ENCODE results near the gene WFDC5. TPM values are rescaled to one million over a fixed set of nuclear protein-coding genes. Genes with fewer than 3 reads are reported as not detected.

Gene WFDC5
- total and polyA plus RNA-seq, 4 donors = not detected

- no peak for DNase-seq (ENCODE audit: low spot score)
- Histone ChIP-seq H3K4me3 (ENCODE audit: low read depth in 1 of 3, low read length in 3 of 3) (no peak overlapping the region), H3K27me3 (ENCODE audit: control insufficient read depth in 4 of 4, insufficient read depth in 4 of 4, low read length in 3 of 4) (peaks cover 0 to 3% (median 0%) of the 10 kb centered on the region in 4 donors), H3K9ac (ENCODE audit: low read depth in 1 of 2, low read length in 2 of 2) (no peak overlapping the region), H3K36me3 (ENCODE audit: control insufficient read depth in 4 of 4, insufficient read depth in 3 of 4, low read depth in 1 of 4, low read length in 3 of 4) (no peaks in the 10 kb centered on the region), H3K27ac (ENCODE audit: low read depth in 1 of 2, low read length in 2 of 2) (no peak overlapping the region), H3K4me1 (ENCODE audit: control insufficient read depth in 4 of 4, insufficient read depth in 4 of 4, low read length in 3 of 4) (no peaks in the 10 kb centered on the region), H3K9me3 (ENCODE audit: control insufficient read depth in 4 of 4, low read length in 3 of 4) (peaks cover 0 to 7% (median 1%) of the 10 kb centered on the region in 4 donors)
- 54% methylated on average over 3 of the region's 3 CpGs for WGBS
- no peak for TF ChIP-seq TAF1 (conservative IDR thresholded peaks at IDR 0.05)
- TF ChIP-seq, protein P1, sequence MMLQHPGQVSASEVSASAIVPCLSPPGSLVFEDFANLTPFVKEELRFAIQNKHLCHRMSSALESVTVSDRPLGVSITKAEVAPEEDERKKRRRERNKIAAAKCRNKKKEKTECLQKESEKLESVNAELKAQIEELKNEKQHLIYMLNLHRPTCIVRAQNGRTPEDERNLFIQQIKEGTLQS (IDR thresholded peaks at IDR 0.05) = no peak
- no peak for TF ChIP-seq GABPA (IDR thresholded peaks at IDR 0.05 in 1 of 2, conservative IDR thresholded peaks at IDR 0.05 in 1 of 2)
Measured at GRCh38 chr20:45154183-45154582, 39.2 kb upstream of the WFDC5 start.

DNA sequence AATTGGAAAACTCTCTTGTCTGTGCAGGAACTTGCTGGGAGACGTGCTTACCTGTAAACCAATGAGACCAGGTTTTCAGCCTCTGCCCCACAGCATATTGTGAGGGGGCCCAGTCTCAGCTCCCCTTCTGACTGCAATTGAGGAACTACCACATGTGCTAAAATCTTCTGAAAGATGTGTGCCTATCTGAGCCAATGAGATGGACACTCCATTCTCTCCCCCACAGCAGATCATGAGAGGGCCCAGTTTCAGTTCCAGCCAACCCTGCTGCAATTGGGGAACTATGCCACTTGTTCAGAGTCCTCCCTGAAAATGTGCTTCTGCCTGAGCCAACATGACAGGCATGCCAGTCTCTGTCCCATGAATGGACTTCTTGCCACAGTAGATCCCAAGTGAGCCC lies 38.8 kb upstream of the WFDC5 start:
- H3K4me3 ChIP-seq (ENCODE audit: low read depth in 1 of 3, low read length in 3 of 3) = no peak overlapping the region
- H3K27ac ChIP-seq (ENCODE audit: low read depth in 1 of 2, low read length in 2 of 2) = no peak overlapping the region
- peaks cover 0 to 4% (median 1%) of the 10 kb centered on the region in 4 donors for H3K9me3 ChIP-seq (ENCODE audit: control insufficient read depth in 4 of 4, low read length in 3 of 4)
- H3K36me3 ChIP-seq (ENCODE audit: control insufficient read depth in 4 of 4, insufficient read depth in 3 of 4, low read depth in 1 of 4, low read length in 3 of 4) = no peaks in the 10 kb centered on the region
- H3K9ac ChIP-seq (ENCODE audit: low read depth in 1 of 2, low read length in 2 of 2) = no peak overlapping the region
- H3K27me3 ChIP-seq (ENCODE audit: control insufficient read depth in 4 of 4, insufficient read depth in 4 of 4, low read length in 3 of 4) = peaks cover 0 to 3% (median 0%) of the 10 kb centered on the region in 4 donors
- TF ChIP-seq, protein P2, sequence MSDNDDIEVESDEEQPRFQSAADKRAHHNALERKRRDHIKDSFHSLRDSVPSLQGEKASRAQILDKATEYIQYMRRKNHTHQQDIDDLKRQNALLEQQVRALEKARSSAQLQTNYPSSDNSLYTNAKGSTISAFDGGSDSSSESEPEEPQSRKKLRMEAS (IDR thresholded peaks at IDR 0.05) = no peak
- TF ChIP-seq FOXA1 (IDR thresholded peaks at IDR 0.05) = no peak
- TF ChIP-seq EGR1 (IDR thresholded peaks at IDR 0.05; ENCODE audit: low read depth in 2 of 2) = no peak
- TF ChIP-seq RXRA (IDR thresholded peaks at IDR 0.05) = no peak
- no peak for TF ChIP-seq RAD21 (IDR thresholded peaks at IDR 0.05)
- TF ChIP-seq, protein P1 (IDR thresholded peaks at IDR 0.05) = no peak
- no peak for TF ChIP-seq SP1 (IDR thresholded peaks at IDR 0.05)
- no peak for TF ChIP-seq YY1 (IDR thresholded peaks at IDR 0.05)
- TF ChIP-seq, protein P3, sequence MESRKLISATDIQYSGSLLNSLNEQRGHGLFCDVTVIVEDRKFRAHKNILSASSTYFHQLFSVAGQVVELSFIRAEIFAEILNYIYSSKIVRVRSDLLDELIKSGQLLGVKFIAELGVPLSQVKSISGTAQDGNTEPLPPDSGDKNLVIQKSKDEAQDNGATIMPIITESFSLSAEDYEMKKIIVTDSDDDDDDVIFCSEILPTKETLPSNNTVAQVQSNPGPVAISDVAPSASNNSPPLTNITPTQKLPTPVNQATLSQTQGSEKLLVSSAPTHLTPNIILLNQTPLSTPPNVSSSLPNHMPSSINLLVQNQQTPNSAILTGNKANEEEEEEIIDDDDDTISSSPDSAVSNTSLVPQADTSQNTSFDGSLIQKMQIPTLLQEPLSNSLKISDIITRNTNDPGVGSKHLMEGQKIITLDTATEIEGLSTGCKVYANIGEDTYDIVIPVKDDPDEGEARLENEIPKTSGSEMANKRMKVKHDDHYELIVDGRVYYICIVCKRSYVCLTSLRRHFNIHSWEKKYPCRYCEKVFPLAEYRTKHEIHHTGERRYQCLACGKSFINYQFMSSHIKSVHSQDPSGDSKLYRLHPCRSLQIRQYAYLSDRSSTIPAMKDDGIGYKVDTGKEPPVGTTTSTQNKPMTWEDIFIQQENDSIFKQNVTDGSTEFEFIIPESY (IDR thresholded peaks at IDR 0.05) = no peak
- TF ChIP-seq HNF4A (conservative IDR thresholded peaks at IDR 0.05) = no peak
- TF ChIP-seq TAF1 (conservative IDR thresholded peaks at IDR 0.05) = no peak
- TF ChIP-seq FOXA2 (IDR thresholded peaks at IDR 0.05) = no peak
- no peaks in the 10 kb centered on the region for H3K4me1 ChIP-seq (ENCODE audit: control insufficient read depth in 4 of 4, insufficient read depth in 4 of 4, low read length in 3 of 4)
- no peak for DNase-seq (ENCODE audit: low spot score)
- 85% methylated on average over 1 of the region's 1 CpG for WGBS

DNA sequence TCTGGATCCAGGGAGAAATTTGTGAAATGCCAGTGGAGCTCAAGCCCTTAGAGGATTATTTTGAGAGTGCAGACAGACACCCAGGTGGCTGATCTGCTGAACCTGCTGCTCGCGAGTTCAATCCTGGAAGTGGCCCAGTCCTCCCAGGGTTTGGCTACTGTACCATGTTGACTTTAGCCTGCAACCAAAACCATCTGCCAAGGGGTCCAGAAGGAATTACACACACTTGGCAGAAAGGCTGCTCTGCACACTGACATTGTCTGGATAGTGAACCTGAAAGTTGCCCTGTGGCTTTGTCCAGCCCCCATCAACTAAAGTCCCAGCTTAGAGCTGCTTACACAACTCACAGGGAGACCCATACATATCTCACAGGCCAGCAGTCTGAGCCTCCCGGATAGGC lies 38.2 kb upstream of the WFDC5 start:
- Histone ChIP-seq H3K27ac (ENCODE audit: low read depth in 1 of 2, low read length in 2 of 2) (no peak overlapping the region), H3K4me1 (ENCODE audit: control insufficient read depth in 4 of 4, insufficient read depth in 4 of 4, low read length in 3 of 4) (no peaks in the 10 kb centered on the region), H3K9me3 (ENCODE audit: control insufficient read depth in 4 of 4, low read length in 3 of 4) (peaks cover 0 to 3% (median under 1%) of the 10 kb centered on the region in 4 donors), H3K4me3 (ENCODE audit: low read depth in 1 of 3, low read length in 3 of 3) (no peak overlapping the region), H3K36me3 (ENCODE audit: control insufficient read depth in 4 of 4, insufficient read depth in 3 of 4, low read depth in 1 of 4, low read length in 3 of 4) (no peaks in the 10 kb centered on the region), H3K9ac (ENCODE audit: low read depth in 1 of 2, low read length in 2 of 2) (no peak overlapping the region), H3K27me3 (ENCODE audit: control insufficient read depth in 4 of 4, insufficient read depth in 4 of 4, low read length in 3 of 4) (peaks cover 0 to 3% (median 0%) of the 10 kb centered on the region in 4 donors)
- TF ChIP-seq, protein P4, sequence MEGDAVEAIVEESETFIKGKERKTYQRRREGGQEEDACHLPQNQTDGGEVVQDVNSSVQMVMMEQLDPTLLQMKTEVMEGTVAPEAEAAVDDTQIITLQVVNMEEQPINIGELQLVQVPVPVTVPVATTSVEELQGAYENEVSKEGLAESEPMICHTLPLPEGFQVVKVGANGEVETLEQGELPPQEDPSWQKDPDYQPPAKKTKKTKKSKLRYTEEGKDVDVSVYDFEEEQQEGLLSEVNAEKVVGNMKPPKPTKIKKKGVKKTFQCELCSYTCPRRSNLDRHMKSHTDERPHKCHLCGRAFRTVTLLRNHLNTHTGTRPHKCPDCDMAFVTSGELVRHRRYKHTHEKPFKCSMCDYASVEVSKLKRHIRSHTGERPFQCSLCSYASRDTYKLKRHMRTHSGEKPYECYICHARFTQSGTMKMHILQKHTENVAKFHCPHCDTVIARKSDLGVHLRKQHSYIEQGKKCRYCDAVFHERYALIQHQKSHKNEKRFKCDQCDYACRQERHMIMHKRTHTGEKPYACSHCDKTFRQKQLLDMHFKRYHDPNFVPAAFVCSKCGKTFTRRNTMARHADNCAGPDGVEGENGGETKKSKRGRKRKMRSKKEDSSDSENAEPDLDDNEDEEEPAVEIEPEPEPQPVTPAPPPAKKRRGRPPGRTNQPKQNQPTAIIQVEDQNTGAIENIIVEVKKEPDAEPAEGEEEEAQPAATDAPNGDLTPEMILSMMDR (IDR thresholded peaks at IDR 0.05; ENCODE audit: low read depth, low read length, missing input control) = no peak
- no peak for TF ChIP-seq HNF4G (IDR thresholded peaks at IDR 0.05)
- no peak for TF ChIP-seq RAD21 (IDR thresholded peaks at IDR 0.05)
- TF ChIP-seq REST (IDR thresholded peaks at IDR 0.05) = no peak
- no peak for TF ChIP-seq NR2F2 (IDR thresholded peaks at IDR 0.05)
- TF ChIP-seq FOXA1 (IDR thresholded peaks at IDR 0.05) = no peak
- no peak for TF ChIP-seq FOXA2 (IDR thresholded peaks at IDR 0.05)
- WGBS = 37% methylated on average over 3 of the region's 3 CpGs
- no peak for DNase-seq (ENCODE audit: low spot score)
